Natural killer cell treated with Interleukin-12 subunit alpha and Interleukin-12 subunit beta and Interleukin-15 and Interleukin-18, amount 100 ng/mL, for 72 hours (primary cell): ENCODE measurements around the gene VGF. TPM values are rescaled to one million over a fixed set of nuclear protein-coding genes. Genes with fewer than 3 reads are reported as not detected.
A peak's percentile ranks its signal among the peaks of the same experiment; 100 is the strongest.
"Not testable (repeated sequence)": the region's sequence is repeated elsewhere in the genome, so short reads cannot be mapped to it uniquely, and the experiment has no call there.

Source experiments
- ATAC-seq, 2 donors: fragments of 150-1000 bp; cut with Tn5 transposase in 1 of 2; sonication (Bioruptor Pico), chemical (Tn5 transposase) in 1 of 2; 2 replicates each; pipeline ENCODE4 v1.10.0; 2021
- DNase-seq: peaks from one replicate; pipeline ENCODE4 v3.0.0; 2022; ENCODE audit warnings: low spot score
- H3K27ac Mint-ChIP-seq, 2 donors: 1 replicate in 1 of 2; 2 replicates in 1 of 2; pipeline ENCODE4 v1.8.0; 2022; ENCODE audit warnings: mixed read lengths in 2 of 2, mild to moderate bottlenecking in 1 of 2, moderate library complexity in 1 of 2
- H3K27me3 Mint-ChIP-seq, 2 donors: 1 replicate in 1 of 2; 2 replicates in 1 of 2; pipeline ENCODE4 v1.8.0; 2022; ENCODE audit warnings: mixed read lengths in 2 of 2
- H3K36me3 Mint-ChIP-seq: one replicate; pipeline ENCODE4 v1.8.0; 2022; ENCODE audit warnings: mixed read lengths
- H3K4me1 Mint-ChIP-seq, 2 donors: 1 replicate in 1 of 2; 2 replicates in 1 of 2; pipeline ENCODE4 v1.8.0; 2022; ENCODE audit warnings: low read depth in 2 of 2, mixed read lengths in 2 of 2, mild to moderate bottlenecking in 1 of 2
- H3K4me3 Mint-ChIP-seq: one replicate; pipeline ENCODE4 v1.8.0; 2022; ENCODE audit warnings: mixed read lengths
- H3K9me3 Mint-ChIP-seq: 2 replicates; pipeline ENCODE4 v1.8.0; 2022; ENCODE audit warnings: mixed read lengths
- total RNA-seq, 2 donors: library from RNA; stranded (reverse); gene quantifications; one replicate each; pipeline ENCODE4 v1.2.3, GENCODE V29; 2022

Gene VGF
- total RNA-seq, 2 donors from 2014 or later: 0.31 TPM; not detected in 1

DNA sequence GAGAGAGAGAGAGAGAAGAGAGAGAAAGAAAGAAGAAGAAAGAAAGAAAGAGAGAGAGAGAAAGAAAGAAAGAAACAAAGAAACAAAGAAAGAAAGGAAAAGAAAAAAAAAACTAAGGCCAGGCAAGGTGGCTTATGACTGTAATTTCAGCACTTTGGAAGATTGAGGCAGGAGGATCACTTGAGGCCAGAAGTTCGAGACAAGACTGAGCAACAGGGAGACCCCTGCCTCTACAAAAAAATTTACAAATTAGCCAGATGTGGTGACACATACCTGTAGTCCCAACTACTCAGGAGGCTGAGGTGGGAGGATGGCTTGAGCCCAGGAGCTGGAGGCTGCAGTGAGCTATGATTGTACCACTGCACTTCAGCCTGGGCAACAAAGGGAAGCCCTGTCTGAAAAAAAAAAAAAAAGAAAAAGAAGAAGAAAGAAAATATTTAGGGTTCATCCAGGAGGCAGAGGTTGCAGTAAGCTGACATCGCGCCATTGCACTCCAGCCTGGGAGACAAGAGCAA is 35.7 kb downstream of the VGF start:
- H3K27ac Mint-ChIP-seq: peak overlapping the region in 1 of 2 donors; percentile 20
- peaks cover 0 to 22% of the 10 kb centered on the region in 2 donors for H3K27me3 Mint-ChIP-seq
- no peak for ATAC-seq

GRCh38 chr7:101128040-101128834 is 37.1 kb downstream of the VGF start:
- no peaks in the 10 kb centered on the region for H3K36me3 Mint-ChIP-seq
- H3K4me1 Mint-ChIP-seq: peaks cover 40 to 46% of the 10 kb centered on the region in 2 donors
- no peaks in the 10 kb centered on the region for H3K9me3 Mint-ChIP-seq
- H3K27me3 Mint-ChIP-seq: peaks cover 0 to 19% of the 10 kb centered on the region in 2 donors
- ATAC-seq (peak in 1 of 2 donors; percentile 26), DNase-seq (no peak)
- H3K4me3 Mint-ChIP-seq: no peak overlapping the region
- H3K27ac Mint-ChIP-seq: no peak overlapping the region

More for the DNA sequence above, 35.7 kb downstream of the VGF start:
- DNase-seq: no peak
- H3K36me3 Mint-ChIP-seq: no peaks in the 10 kb centered on the region
- no peaks in the 10 kb centered on the region for H3K9me3 Mint-ChIP-seq
- peaks cover 43 to 45% of the 10 kb centered on the region in 2 donors for H3K4me1 Mint-ChIP-seq
- no peak overlapping the region for H3K4me3 Mint-ChIP-seq

DNA sequence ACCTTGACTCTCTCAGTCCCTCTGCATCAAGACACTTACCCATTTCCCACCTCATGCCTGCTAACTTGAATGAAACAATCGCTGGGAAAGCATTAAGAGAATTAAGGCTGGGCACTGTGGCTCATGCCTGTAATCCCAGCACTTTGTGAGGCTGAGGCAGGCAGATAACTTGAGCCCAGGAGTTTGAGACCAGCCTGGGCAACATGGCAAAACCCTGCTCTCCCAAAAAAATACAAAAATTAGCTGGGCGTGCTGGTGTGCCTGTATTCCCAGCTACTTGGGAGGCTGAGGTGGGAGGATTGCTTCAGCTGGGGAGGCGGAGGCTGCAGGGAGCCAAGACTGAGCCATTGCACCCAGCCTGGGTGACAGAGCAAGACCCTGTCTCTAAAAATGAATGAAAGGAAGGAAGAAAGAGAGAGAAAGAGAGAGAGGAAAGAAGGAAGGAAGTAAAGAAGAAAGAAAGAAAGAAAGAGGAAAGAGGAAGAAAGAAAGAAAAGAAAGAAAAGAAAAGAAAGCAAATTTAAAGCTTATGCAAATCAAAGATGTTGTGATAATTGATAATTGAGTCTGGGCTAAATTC is 37.8 kb downstream of the VGF start:
- ATAC-seq: no peak
- H3K27ac Mint-ChIP-seq: no peak overlapping the region
- H3K27me3 Mint-ChIP-seq: peaks cover 4 to 20% of the 10 kb centered on the region in 2 donors

GRCh38 chr7:101126651-101127459 is 38.5 kb downstream of the VGF start, which contains the start of gene SERPINE1:
Gene SERPINE1, plus strand, starts transcription at chr7:101127104. Its CDS starts 1,290 bp downstream, at chr7:101128394.
- Mint-ChIP-seq H3K4me3 (peak within 1 kb of the TSS; percentile 54), H3K4me1 (peaks cover 47 to 53% of the 10 kb centered on the region in 2 donors), H3K9me3 (no peaks in the 10 kb centered on the region), H3K27ac (no peak within 1 kb of the TSS), H3K36me3 (no peaks in the 10 kb centered on the region), H3K27me3 (peaks cover 11 to 27% of the 10 kb centered on the region in 2 donors)
- peak; percentile 82 to 83 for ATAC-seq
- no peak for DNase-seq

More for the DNA sequence above, 37.8 kb downstream of the VGF start:
- no peaks in the 10 kb centered on the region for H3K36me3 Mint-ChIP-seq
- DNase-seq: no peak
- peak overlapping the region; percentile 54 for H3K4me3 Mint-ChIP-seq
- H3K4me1 Mint-ChIP-seq: peaks cover 40 to 46% of the 10 kb centered on the region in 2 donors
- no peaks in the 10 kb centered on the region for H3K9me3 Mint-ChIP-seq

- H3K36me3 Mint-ChIP-seq: no peaks in the 10 kb centered on the region
- DNase-seq (no peak), ATAC-seq (peak; percentile 30 to 58)
- H3K9me3 Mint-ChIP-seq: no peaks in the 10 kb centered on the region
- H3K27me3 Mint-ChIP-seq: peaks cover 18 to 29% of the 10 kb centered on the region in 2 donors
- peak overlapping the region; percentile 54 for H3K4me3 Mint-ChIP-seq
- H3K4me1 Mint-ChIP-seq: peaks cover 48 to 54% of the 10 kb centered on the region in 2 donors
- H3K27ac Mint-ChIP-seq: no peak overlapping the region
Observed at GRCh38 chr7:101125989-101126650, 39.2 kb downstream of the VGF start.

GRCh38 chr7:101124376-101125056 is 40.9 kb downstream of the VGF start:
- Mint-ChIP-seq H3K4me3 (no peak overlapping the region), H3K27ac (no peak overlapping the region), H3K36me3 (no peaks in the 10 kb centered on the region), H3K4me1 (peaks cover 48 to 53% of the 10 kb centered on the region in 2 donors), H3K27me3 (peaks cover 21 to 27% of the 10 kb centered on the region in 2 donors), H3K9me3 (no peaks in the 10 kb centered on the region)
- ATAC-seq (no peak), DNase-seq (no peak)

- ATAC-seq (no peak), DNase-seq (no peak)
- Mint-ChIP-seq H3K4me3 (no peak overlapping the region), H3K27ac (no peak overlapping the region), H3K27me3 (peaks cover 21 to 29% of the 10 kb centered on the region in 2 donors), H3K4me1 (peaks cover 47 to 49% of the 10 kb centered on the region in 2 donors), H3K9me3 (no peaks in the 10 kb centered on the region), H3K36me3 (no peaks in the 10 kb centered on the region)
Observed at GRCh38 chr7:101123703-101124068, 41.7 kb downstream of the VGF start.

DNA sequence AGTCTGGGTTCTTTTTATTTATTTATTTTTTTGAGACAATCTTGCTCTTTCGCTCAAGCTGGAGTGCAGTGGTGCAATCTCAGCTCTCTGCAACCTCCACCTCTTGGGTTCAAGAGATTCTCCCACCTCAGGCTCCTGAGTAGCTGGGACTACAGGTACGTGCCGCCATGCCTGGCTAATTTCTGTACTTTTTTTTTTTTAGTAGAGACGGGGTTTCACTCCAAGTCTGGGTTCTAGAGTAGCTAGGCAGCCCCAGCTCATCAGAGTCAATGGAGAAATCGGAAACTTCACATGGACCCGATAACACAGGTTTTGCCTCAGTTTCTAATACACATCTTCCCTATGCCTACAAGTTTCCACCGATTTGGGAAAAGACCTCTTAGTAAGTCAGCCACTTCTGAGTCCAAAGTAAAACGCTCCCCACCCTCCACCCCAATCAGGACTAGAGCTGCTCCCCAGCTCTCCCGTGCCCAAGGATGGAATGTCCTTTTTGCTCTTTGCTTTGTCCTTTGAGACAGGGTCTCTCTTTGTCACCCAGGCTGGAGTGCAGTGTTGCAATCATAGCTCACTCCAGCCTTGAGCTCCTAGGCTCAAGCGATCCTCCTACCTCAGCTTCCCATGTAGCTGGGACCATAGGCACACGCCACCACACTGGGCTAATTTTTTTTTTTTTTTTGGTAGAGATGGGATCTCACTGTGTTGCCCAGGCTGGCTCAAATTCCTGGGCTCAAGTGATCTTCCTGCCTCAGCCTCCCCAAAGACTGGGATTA is 42.3 kb downstream of the VGF start:
- Mint-ChIP-seq H3K4me3 (no peak overlapping the region), H3K9me3 (no peaks in the 10 kb centered on the region), H3K27ac (no peak overlapping the region), H3K27me3 (peaks cover 21 to 29% of the 10 kb centered on the region in 2 donors), H3K36me3 (no peaks in the 10 kb centered on the region), H3K4me1 (peaks cover 41 to 45% of the 10 kb centered on the region in 2 donors)
- DNase-seq (no peak), ATAC-seq (no peak)

DNA sequence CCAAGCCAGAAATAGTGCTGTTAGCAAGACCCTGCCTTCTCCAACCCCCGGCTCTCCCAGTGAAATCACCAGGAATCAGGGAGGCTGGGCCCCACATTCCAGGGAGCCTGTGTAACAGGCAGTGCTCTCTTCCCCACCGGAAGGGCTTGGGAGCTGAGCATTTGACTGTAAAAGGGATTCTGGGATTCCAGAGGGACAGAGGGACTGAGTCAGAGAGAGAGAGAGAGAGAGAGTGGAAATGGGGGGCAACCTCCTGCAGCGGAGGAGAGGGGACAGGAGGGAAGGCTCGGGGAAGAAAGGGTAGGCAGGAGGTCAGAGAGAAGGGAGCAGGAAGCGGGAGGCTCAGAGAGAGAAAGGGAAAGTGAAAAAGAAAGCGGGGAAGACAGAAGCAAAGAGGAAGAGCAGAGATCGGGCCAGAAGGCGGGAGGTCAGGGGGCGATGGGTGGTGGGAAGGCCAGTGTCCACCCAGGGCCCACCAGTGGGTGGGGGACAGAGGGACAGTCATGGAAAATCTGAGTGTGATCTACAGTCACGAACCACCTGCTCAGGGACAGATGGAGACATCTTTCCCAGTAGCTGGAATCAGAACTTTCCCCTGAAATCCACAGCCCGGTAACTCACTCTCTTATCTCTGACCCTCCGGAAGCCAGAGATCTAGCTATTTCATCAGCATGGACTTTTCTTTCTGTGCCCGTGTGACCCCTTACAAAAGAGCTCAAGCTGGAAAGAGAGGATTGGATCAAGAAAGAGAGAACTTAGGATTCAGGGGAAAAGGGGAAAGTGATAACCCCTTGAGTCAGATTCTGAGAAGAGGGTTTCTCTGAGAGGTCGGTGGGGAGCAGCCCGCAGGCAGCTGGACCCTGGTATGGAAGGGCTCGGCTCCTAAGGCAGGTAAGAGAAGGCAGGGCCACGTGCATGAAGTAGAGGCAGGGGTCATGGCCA is 43.1 kb downstream of the VGF start:
- Mint-ChIP-seq H3K4me1 (peaks cover 34 to 36% of the 10 kb centered on the region in 2 donors), H3K9me3 (no peaks in the 10 kb centered on the region), H3K27me3 (peaks cover 21 to 27% of the 10 kb centered on the region in 2 donors), H3K27ac (peak overlapping the region in 1 of 2 donors; percentile 67), H3K36me3 (no peaks in the 10 kb centered on the region), H3K4me3 (peak overlapping the region; percentile 53)
- ATAC-seq (no peak), DNase-seq (no peak)

GRCh38 chr7:101121631-101121990 is 43.8 kb downstream of the VGF start:
- not testable (repeated sequence) for H3K36me3 Mint-ChIP-seq, DNase-seq, H3K9me3 Mint-ChIP-seq, ATAC-seq
- peak overlapping the region; percentile 53 for H3K4me3 Mint-ChIP-seq
- peaks cover 21 to 27% of the 10 kb centered on the region in 2 donors for H3K27me3 Mint-ChIP-seq
- H3K27ac Mint-ChIP-seq: peak overlapping the region in 1 of 2 donors; percentile 67
- H3K4me1 Mint-ChIP-seq: peaks cover 28 to 30% of the 10 kb centered on the region in 2 donors

DNA sequence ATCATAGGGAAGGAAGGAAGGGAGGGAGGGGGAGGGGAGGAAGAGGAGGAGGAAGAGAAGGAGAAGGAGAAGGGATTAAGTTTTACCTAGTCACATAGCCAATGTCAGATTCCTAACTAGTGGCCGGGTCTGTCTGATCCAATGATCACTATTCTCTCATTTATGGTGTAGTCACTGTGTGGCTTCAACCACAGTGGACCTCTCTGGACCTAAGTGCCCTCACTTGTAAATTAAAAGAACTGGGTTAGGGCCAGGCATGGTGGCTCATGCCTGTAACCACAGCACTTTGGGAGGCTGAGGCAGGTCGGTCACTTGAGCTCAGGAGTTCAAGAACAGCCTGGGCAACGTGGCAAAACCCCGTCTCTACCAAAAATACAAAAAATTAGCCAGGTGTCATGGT is 45.1 kb downstream of the VGF start:
- peaks cover 21% of the 10 kb centered on the region in 2 donors for H3K27me3 Mint-ChIP-seq
- no peaks in the 10 kb centered on the region for H3K36me3 Mint-ChIP-seq
- H3K4me3 Mint-ChIP-seq: no peak overlapping the region
- H3K4me1 Mint-ChIP-seq: peaks cover 18% of the 10 kb centered on the region in 2 donors
- ATAC-seq: no peak
- no peaks in the 10 kb centered on the region for H3K9me3 Mint-ChIP-seq
- H3K27ac Mint-ChIP-seq: no peak overlapping the region
- no peak for DNase-seq
